ENCODE results near the gene ANKRD23. TPM values are rescaled to one million over a fixed set of nuclear protein-coding genes. Genes with fewer than 3 reads are reported as not detected.
A peak's percentile ranks its signal among the peaks of the same experiment; 100 is the strongest.

The ANKRD23 gene
- total and polyA plus RNA-seq, 2 of the 13 experiments (the other 11 are each of a cell fraction or from before 2014, with no cell fraction given) = 1.5 to 1.6 TPM

- TF ChIP-seq HNF1A (IDR thresholded peaks at IDR 0.05; ENCODE audit: low read depth) = no peak
- TF ChIP-seq HNF1A (CRISPR knock-in tag; IDR thresholded peaks at IDR 0.05; ENCODE audit: borderline replicate concordance) = peak; percentile 62; the same call in 1 of the 2 replicates
- no peak for TF ChIP-seq REXO4 (CRISPR knock-in tag; IDR thresholded peaks at IDR 0.05; ENCODE audit: borderline replicate concordance)
- no peak for TF ChIP-seq DMTF1 (CRISPR knock-in tag; IDR thresholded peaks at IDR 0.05)
- no peak; the same call in 1 of the 2 replicates for TF ChIP-seq ZNF230 (CRISPR knock-in tag; IDR thresholded peaks at IDR 0.05)
- 0 out of 2 replicates have a peak, but pooled peaks have one; percentile 64 for TF ChIP-seq KLF6 (CRISPR knock-in tag; IDR thresholded peaks at IDR 0.05)
- peak; percentile 30; the same call in 1 of the 2 replicates for TF ChIP-seq ZNF703 (CRISPR knock-in tag; IDR thresholded peaks at IDR 0.05; ENCODE audit: borderline replicate concordance)
- no peak; the same call in 1 of the 2 replicates for TF ChIP-seq ZNF589 (CRISPR knock-in tag; conservative IDR thresholded peaks at IDR 0.05)
- no peak for TF ChIP-seq ZFAT (CRISPR knock-in tag; conservative IDR thresholded peaks at IDR 0.05)
- peak; percentile 69; the same call in 1 of the 2 replicates for TF ChIP-seq ZNF350 (CRISPR knock-in tag; IDR thresholded peaks at IDR 0.05; ENCODE audit: borderline replicate concordance, low read depth)
- TF ChIP-seq HES4 (CRISPR knock-in tag; IDR thresholded peaks at IDR 0.05; ENCODE audit: borderline replicate concordance) = peak; percentile 73
- no peak for TF ChIP-seq NFE2 (CRISPR knock-in tag; IDR thresholded peaks at IDR 0.05)
- no peak for TF ChIP-seq PHF5A (CRISPR knock-in tag; IDR thresholded peaks at IDR 0.05; ENCODE audit: low read depth, unreplicated experiment)
- no peak for TF ChIP-seq JDP2 (CRISPR knock-in tag; IDR thresholded peaks at IDR 0.05; ENCODE audit: borderline replicate concordance)
- TF ChIP-seq FOXO4 (CRISPR knock-in tag; conservative IDR thresholded peaks at IDR 0.05) = no peak
- no peak for TF ChIP-seq ZNF253 (CRISPR knock-in tag; IDR thresholded peaks at IDR 0.05; ENCODE audit: borderline replicate concordance)
- no peak for TF ChIP-seq ZNF496 (CRISPR knock-in tag; IDR thresholded peaks at IDR 0.05; ENCODE audit: insufficient replicate concordance)
- peak; percentile 36; the same call in 1 of the 2 replicates for TF ChIP-seq NFYC (CRISPR knock-in tag; IDR thresholded peaks at IDR 0.05)
- no peak for TF ChIP-seq ZNF432 (CRISPR knock-in tag; IDR thresholded peaks at IDR 0.05; ENCODE audit: borderline replicate concordance)
- peak; percentile 66; the same call in 1 of the 2 replicates for TF ChIP-seq MEIS1 (CRISPR knock-in tag; IDR thresholded peaks at IDR 0.05; ENCODE audit: borderline replicate concordance)
Observed at GRCh38 chr2:96868555-96869280, 24.9 kb upstream of the ANKRD23 start (continued).

Measured in HepG2 (cell line).